Activated T-helper 17 cell treated with anti-CD3 and anti-CD28 coated beads, Interleukin-2, amount 50 U/mL, for 72 hours (primary cell): ENCODE measurements around the gene HLA-DRA. TPM values are rescaled to one million over a fixed set of nuclear protein-coding genes. Genes with fewer than 3 reads are reported as not detected.
A peak's percentile ranks its signal among the peaks of the same experiment; 100 is the strongest.
"Not testable (repeated sequence)": the region's sequence is repeated elsewhere in the genome, so short reads cannot be mapped to it uniquely, and the experiment has no call there.

Source experiments
- ATAC-seq: fragments of 150-1000 bp; cut with Tn5 transposase; replicated peaks from 2 replicates; pipeline ENCODE4 v1.10.0; 2021; ENCODE audit warnings: mild to moderate bottlenecking, moderate library complexity
- H3K27ac Mint-ChIP-seq: one replicate; pipeline ENCODE4 v1.8.0; 2022; ENCODE audit warnings: mixed read lengths
- H3K27me3 Mint-ChIP-seq: one replicate; pipeline ENCODE4 v1.8.0; 2022; ENCODE audit warnings: mixed read lengths
- H3K36me3 Mint-ChIP-seq: one replicate; pipeline ENCODE4 v1.8.0; 2022; ENCODE audit warnings: low read depth, mild to moderate bottlenecking, mixed read lengths
- H3K4me1 Mint-ChIP-seq: one replicate; pipeline ENCODE4 v1.8.0; 2022; ENCODE audit warnings: mixed read lengths
- H3K4me3 Mint-ChIP-seq: one replicate; pipeline ENCODE4 v1.8.0; 2022; ENCODE audit warnings: mild to moderate bottlenecking, mixed read lengths
- H3K9me3 Mint-ChIP-seq: one replicate; pipeline ENCODE4 v1.8.0; 2022; ENCODE audit warnings: mixed read lengths
- total RNA-seq, 2 donors: library from RNA; stranded (reverse); gene quantifications; one replicate each; pipeline ENCODE4 v1.2.3, GENCODE V29; 2022

The HLA-DRA gene
- total RNA-seq, 2 donors from 2014 or later, result 13.6 to 170 TPM

GRCh38 chr6:32442977-32443552 is 3.4 kb downstream of the HLA-DRA start:
- H3K4me3 Mint-ChIP-seq, result no peak overlapping the region
- no peaks in the 10 kb centered on the region for H3K9me3 Mint-ChIP-seq
- H3K27ac Mint-ChIP-seq, result no peak overlapping the region
- peaks cover 8% of the 10 kb centered on the region for H3K4me1 Mint-ChIP-seq
- ATAC-seq, result no peak
- H3K27me3 Mint-ChIP-seq, result peaks cover 41% of the 10 kb centered on the region
- no peaks in the 10 kb centered on the region for H3K36me3 Mint-ChIP-seq

- peaks cover 42% of the 10 kb centered on the region for H3K27me3 Mint-ChIP-seq
- no peak for ATAC-seq
- H3K4me3 Mint-ChIP-seq, result no peak overlapping the region
- H3K27ac Mint-ChIP-seq, result no peak overlapping the region
- peaks cover 7% of the 10 kb centered on the region for H3K4me1 Mint-ChIP-seq
- H3K9me3 Mint-ChIP-seq, result no peaks in the 10 kb centered on the region
- no peaks in the 10 kb centered on the region for H3K36me3 Mint-ChIP-seq
Measured at GRCh38 chr6:32444433-32444832, 4.7 kb downstream of the HLA-DRA start.

- peaks cover 44% of the 10 kb centered on the region for H3K27me3 Mint-ChIP-seq
- H3K4me3 Mint-ChIP-seq, result no peak overlapping the region
- H3K36me3 Mint-ChIP-seq, result no peaks in the 10 kb centered on the region
- peak; percentile 24 for ATAC-seq
- H3K27ac Mint-ChIP-seq, result no peak overlapping the region
- no peaks in the 10 kb centered on the region for H3K9me3 Mint-ChIP-seq
- H3K4me1 Mint-ChIP-seq, result no peaks in the 10 kb centered on the region
Measured at GRCh38 chr6:32445321-32445854, 5.7 kb downstream of the HLA-DRA start.

- H3K36me3 Mint-ChIP-seq, result no peaks in the 10 kb centered on the region
- H3K27me3 Mint-ChIP-seq, result peaks cover 53% of the 10 kb centered on the region
- no peaks in the 10 kb centered on the region for H3K4me1 Mint-ChIP-seq
- no peak overlapping the region for H3K27ac Mint-ChIP-seq
- no peak for ATAC-seq
- no peak overlapping the region for H3K4me3 Mint-ChIP-seq
- H3K9me3 Mint-ChIP-seq, result no peaks in the 10 kb centered on the region
Measured at GRCh38 chr6:32447932-32448331, 8.2 kb downstream of the HLA-DRA start.

GRCh38 chr6:32449088-32449736 is 9.5 kb downstream of the HLA-DRA start:
- no peak overlapping the region for H3K4me3 Mint-ChIP-seq
- no peak for ATAC-seq
- H3K9me3 Mint-ChIP-seq, result no peaks in the 10 kb centered on the region
- no peaks in the 10 kb centered on the region for H3K36me3 Mint-ChIP-seq
- H3K27ac Mint-ChIP-seq, result no peak overlapping the region
- H3K27me3 Mint-ChIP-seq, result peaks cover 55% of the 10 kb centered on the region
- no peaks in the 10 kb centered on the region for H3K4me1 Mint-ChIP-seq

GRCh38 chr6:32457054-32457453 is 17.4 kb downstream of the HLA-DRA start:
- no peak overlapping the region for H3K27ac Mint-ChIP-seq
- H3K27me3 Mint-ChIP-seq, result peaks cover 59% of the 10 kb centered on the region
- ATAC-seq, result no peak
- no peaks in the 10 kb centered on the region for H3K36me3 Mint-ChIP-seq
- H3K4me1 Mint-ChIP-seq, result peaks cover 5% of the 10 kb centered on the region
- H3K4me3 Mint-ChIP-seq, result no peak overlapping the region
- H3K9me3 Mint-ChIP-seq, result no peaks in the 10 kb centered on the region

GRCh38 chr6:32459781-32460424 is 20.2 kb downstream of the HLA-DRA start:
- Mint-ChIP-seq H3K36me3 (no peaks in the 10 kb centered on the region), H3K9me3 (peaks cover 2% of the 10 kb centered on the region), H3K4me3 (peak overlapping the region; percentile 52), H3K27me3 (peaks cover 50% of the 10 kb centered on the region), H3K4me1 (peaks cover 5% of the 10 kb centered on the region), H3K27ac (no peak overlapping the region)
- no peak for ATAC-seq

DNA sequence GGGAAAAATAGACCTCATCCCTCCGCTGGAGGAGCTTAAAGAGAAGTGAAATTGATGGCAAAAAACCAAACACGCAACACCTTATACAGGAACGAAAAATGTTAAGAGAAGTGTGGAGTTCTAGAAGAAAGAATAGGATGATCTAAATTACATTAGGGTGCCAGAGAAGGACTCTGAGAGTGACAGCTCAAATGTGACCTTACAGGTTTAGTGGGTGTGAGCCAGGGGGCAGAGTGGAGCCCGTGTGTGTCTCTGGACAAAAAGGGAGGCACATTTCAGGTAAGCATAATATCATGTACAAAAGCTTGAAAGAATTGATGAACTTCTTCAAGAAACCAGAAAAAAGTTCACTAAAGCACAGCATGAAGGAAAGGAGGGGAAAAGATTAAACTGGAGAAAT is 20.8 kb downstream of the HLA-DRA start:
- no peak for ATAC-seq
- Mint-ChIP-seq H3K9me3 (peaks cover 3% of the 10 kb centered on the region), H3K4me1 (peaks cover 5% of the 10 kb centered on the region), H3K4me3 (peak overlapping the region; percentile 52), H3K36me3 (no peaks in the 10 kb centered on the region), H3K27me3 (peaks cover 52% of the 10 kb centered on the region), H3K27ac (no peak overlapping the region)

DNA sequence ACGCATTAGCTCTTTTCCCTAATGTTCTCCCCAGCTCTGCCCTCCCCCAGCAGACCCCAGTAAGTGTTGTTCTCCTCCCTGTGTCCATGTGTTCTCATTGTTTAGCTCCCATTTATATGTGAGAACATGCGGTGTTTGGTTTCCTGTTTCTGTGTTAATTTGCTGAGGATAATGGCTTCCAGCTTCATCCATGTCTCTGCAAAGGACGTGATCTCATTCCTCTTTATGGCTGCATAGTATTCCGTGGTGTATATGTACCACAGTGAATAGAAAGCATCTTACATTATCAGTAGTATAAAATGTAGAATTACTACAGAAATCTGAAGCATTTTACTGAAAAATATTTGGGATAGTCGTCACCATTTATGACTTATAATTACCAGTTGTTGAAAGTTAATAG is 21.8 kb downstream of the HLA-DRA start:
- peaks cover 5% of the 10 kb centered on the region for H3K4me1 Mint-ChIP-seq
- no peak overlapping the region for H3K27ac Mint-ChIP-seq
- H3K9me3 Mint-ChIP-seq, result peaks cover 5% of the 10 kb centered on the region
- ATAC-seq, result no peak
- H3K36me3 Mint-ChIP-seq, result no peaks in the 10 kb centered on the region
- peaks cover 47% of the 10 kb centered on the region for H3K27me3 Mint-ChIP-seq
- no peak overlapping the region for H3K4me3 Mint-ChIP-seq

GRCh38 chr6:32462609-32463008 is 22.9 kb downstream of the HLA-DRA start:
- peak; percentile 97 for ATAC-seq
- no peak overlapping the region for H3K4me3 Mint-ChIP-seq

DNA sequence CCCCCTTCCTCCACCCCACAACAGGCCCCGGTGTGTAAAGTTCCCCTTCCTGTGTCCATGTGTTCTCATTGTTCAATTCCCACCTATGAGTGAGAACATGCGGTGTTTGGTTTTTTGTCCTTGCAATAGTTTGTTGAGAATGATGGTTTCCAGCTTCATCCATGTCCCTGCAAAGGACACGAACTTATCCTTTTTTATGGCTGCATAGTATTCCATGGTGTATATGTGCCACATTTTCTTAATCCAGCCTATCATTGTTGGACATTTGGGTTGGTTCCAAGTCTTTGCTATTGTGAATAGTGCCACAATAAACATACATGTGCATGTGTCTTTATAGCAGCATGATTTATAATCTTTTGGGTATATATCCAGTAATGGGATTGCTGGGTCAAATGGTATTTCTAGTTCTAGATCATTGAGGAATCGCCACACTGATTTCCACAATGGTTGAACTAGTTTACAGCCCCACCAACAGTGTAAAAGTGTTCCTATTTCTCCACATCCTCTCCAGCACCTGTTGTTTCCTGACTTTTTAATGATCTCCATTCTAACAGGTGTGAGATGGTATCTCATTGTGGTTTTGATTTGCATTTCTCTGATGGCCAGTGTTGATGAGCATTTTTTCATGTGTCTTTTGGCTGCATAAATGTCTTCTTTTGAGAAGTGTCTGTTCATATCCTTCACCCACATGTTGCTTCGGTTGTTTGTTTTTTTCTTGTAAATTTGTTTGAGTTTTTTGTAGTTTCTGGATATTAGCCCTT is 28.2 kb downstream of the HLA-DRA start:
- peaks cover 24% of the 10 kb centered on the region for H3K27me3 Mint-ChIP-seq
- H3K36me3 Mint-ChIP-seq, H3K9me3 Mint-ChIP-seq, H3K4me1 Mint-ChIP-seq, ATAC-seq, H3K4me3 Mint-ChIP-seq, H3K27ac Mint-ChIP-seq: not testable (repeated sequence)

More at GRCh38 chr6:32462609-32463008, 22.9 kb downstream of the HLA-DRA start:
- H3K36me3 Mint-ChIP-seq, result no peaks in the 10 kb centered on the region
- peaks cover 8% of the 10 kb centered on the region for H3K9me3 Mint-ChIP-seq
- peaks cover 5% of the 10 kb centered on the region for H3K4me1 Mint-ChIP-seq
- H3K27me3 Mint-ChIP-seq, result peaks cover 39% of the 10 kb centered on the region
- peak overlapping the region; percentile 17 for H3K27ac Mint-ChIP-seq

- ATAC-seq, result no peak
- Mint-ChIP-seq H3K27me3 (peaks cover 20% of the 10 kb centered on the region), H3K4me1 (no peaks in the 10 kb centered on the region), H3K9me3 (no peaks in the 10 kb centered on the region), H3K36me3 (no peaks in the 10 kb centered on the region), H3K4me3 (no peak overlapping the region), H3K27ac (no peak overlapping the region)
Measured at GRCh38 chr6:32472781-32473375, 33.2 kb downstream of the HLA-DRA start.

DNA sequence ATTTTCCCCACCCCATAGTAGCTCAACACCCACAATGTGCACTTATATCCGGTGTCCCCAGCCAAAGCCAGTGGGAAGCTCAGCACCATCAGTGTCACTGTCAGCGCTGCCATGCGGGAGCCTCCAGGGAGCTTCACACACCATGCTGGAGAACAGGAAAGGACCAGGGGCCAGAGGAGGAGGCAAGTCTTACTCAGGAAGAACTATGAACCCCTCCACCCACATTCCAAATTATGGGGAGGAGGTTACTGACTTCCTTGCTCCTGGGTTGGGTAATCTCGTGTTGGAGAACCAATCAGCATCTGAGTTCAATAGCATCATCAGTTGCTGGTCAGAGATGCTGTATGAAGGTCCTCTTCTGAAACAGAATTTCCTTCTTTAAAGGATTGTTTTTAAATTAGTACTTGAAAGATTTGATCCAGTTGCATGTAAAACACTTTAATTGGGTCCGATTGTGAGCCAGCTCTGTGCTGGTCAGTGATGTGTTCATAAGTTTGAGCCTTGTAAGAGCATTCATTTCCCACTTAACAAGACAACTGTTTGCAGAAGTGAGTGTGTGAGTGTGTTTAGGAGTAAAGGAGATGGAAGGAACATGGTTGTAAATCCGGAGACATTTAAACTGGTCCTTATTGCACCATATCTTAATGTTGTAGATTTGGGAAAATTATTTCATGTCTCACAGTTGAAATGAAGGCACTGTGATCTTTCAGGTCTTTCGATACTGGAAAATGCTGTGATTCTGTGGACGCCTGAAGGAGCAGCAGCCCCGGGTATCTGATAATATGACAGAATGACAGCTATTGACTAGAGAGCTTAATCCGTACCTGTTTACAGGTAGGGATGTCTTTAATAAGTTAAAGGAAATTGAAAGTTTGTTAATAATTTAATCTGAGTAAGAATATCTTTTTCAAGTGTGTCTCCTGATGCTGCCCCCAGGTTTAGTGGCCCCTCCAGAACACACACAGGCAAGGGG is 34.0 kb downstream of the HLA-DRA start:
- ATAC-seq, result peak; percentile 83
- peaks cover 23% of the 10 kb centered on the region for H3K27me3 Mint-ChIP-seq
- not testable (repeated sequence) for H3K4me1 Mint-ChIP-seq, H3K9me3 Mint-ChIP-seq, H3K27ac Mint-ChIP-seq, H3K4me3 Mint-ChIP-seq, H3K36me3 Mint-ChIP-seq
